HepG2 (cell line): ENCODE results near the gene TNFAIP8L3. TPM values are rescaled to one million over a fixed set of nuclear protein-coding genes. Genes with fewer than 3 reads are reported as not detected.

Source experiments
- ATAC-seq: fragments of 200-7000 bp; cut with Tn5 transposase; 3 replicates; pipeline ENCODE4 v1.9.1; 2020; ENCODE audit warnings: mild to moderate bottlenecking, moderate library complexity
- BruUV-seq: library from RNA; stranded (reverse); fragments of 400-500 nt; replicated peaks from 2 replicates; lab custom pipeline; 2021; lab: Mats Ljungman, UMichigan
- CTCF ChIA-PET: fragments of 300-600 bp; formaldehyde crosslinking; extraction: SDS; loops from one replicate; lab custom pipeline; 2021; ENCODE audit warnings: low total read pairs, inconsistent platforms, low intra/inter-chr PET ratio; lab: Yijun Ruan, JAX
- POLR2A ChIA-PET: fragments of 350-600 bp; sonication (Branson Sonifier 250); formaldehyde crosslinking; loops from one replicate; lab custom pipeline; 2020; ENCODE audit warnings: antibody characterized with exemption, inconsistent platforms; lab: Yijun Ruan, JAX
- DNase-seq: peaks from one replicate; pipeline ENCODE4 v3.0.0-alpha.2; 2015; ENCODE audit warnings: low spot score
- FAIRE-seq: peaks from 3 replicates; lab custom pipeline; 2011; peaks lifted over from hg19 to GRCh38; lab: Jason Lieb, UNC
- H2AFZ ChIP-seq: one replicate; pipeline ENCODE4 v1.6.1; 2011; ENCODE audit warnings: low read length, inconsistent platforms
- H3K27ac ChIP-seq: fragments of 300-600 bp; 3 replicates; pipeline ENCODE4 v1.8.0; 2011; ENCODE audit warnings: mixed run types, mild to moderate bottlenecking, mixed read lengths, low read length, inconsistent platforms; ENCODE audit not compliant: insufficient read depth; ENCODE audit errors: extremely low read length
- H3K27me3 ChIP-seq, 2 experiments: fragments of 200-600 bp in 1 of 2; 2 replicates in 1 of 2; 3 replicates in 1 of 2; pipeline versions ENCODE4 v1.6.0 to v1.8.0; 2011; ENCODE audit warnings: low read length in 2 of 2, mild to moderate bottlenecking in 2 of 2, moderate library complexity in 2 of 2, inconsistent platforms in 1 of 2; ENCODE audit not compliant: insufficient read depth in 2 of 2, control insufficient read depth in 1 of 2
- H3K36me3 ChIP-seq, 2 experiments: fragments of 200-600 bp in 1 of 2; replicated peaks in 1 of 2; 2 replicates in 1 of 2; 3 replicates in 1 of 2; pipeline versions ENCODE4 v1.5.1 to v1.8.0; 2011; ENCODE audit warnings: low read length in 2 of 2, inconsistent platforms in 1 of 2; ENCODE audit not compliant: insufficient read depth in 2 of 2, control insufficient read depth in 1 of 2
- H3K4me1 ChIP-seq: 2 replicates; pipeline ENCODE4 v1.5.1; 2012; ENCODE audit warnings: low read length, inconsistent platforms; ENCODE audit not compliant: insufficient read depth
- H3K4me2 ChIP-seq: 2 replicates; pipeline ENCODE4 v1.6.0; 2011; ENCODE audit warnings: low read depth, low read length, inconsistent platforms
- H3K4me3 ChIP-seq, 3 experiments: fragments of 200-600 bp in 1 of 3; sonication (generic), shearing (Covaris generic) in 1 of 3; replicated peaks in 1 of 3; 2 replicates each; pipeline ENCODE4 v1.5.1; 2011 to 2016; ENCODE audit warnings: low read length in 3 of 3, inconsistent platforms in 2 of 3, low read depth in 2 of 3, mild to moderate bottlenecking in 2 of 3, control low read depth in 1 of 3, mixed read lengths in 1 of 3; ENCODE audit not compliant: insufficient read depth in 1 of 3
- H3K79me2 ChIP-seq: one replicate; pipeline ENCODE4 v1.6.1; 2011; ENCODE audit warnings: low read length, inconsistent platforms; ENCODE audit not compliant: insufficient read depth
- H3K9ac ChIP-seq: 2 replicates; pipeline ENCODE4 v1.6.0; 2011; ENCODE audit warnings: mild to moderate bottlenecking, low read depth, low read length, inconsistent platforms; ENCODE audit not compliant: insufficient read depth
- H3K9me3 ChIP-seq: 2 replicates; pipeline ENCODE4 v1.5.1; 2012; ENCODE audit warnings: mild to moderate bottlenecking, low read length
- H4K20me1 ChIP-seq: 2 replicates; pipeline ENCODE4 v1.6.0; 2011; ENCODE audit warnings: inconsistent platforms, mild to moderate bottlenecking, low read length, moderate library complexity; ENCODE audit not compliant: insufficient read depth
- ATF1 ChIP-seq: IDR thresholded peaks from 2 replicates; pipeline ENCODE4 v1.6.1; 2016; ENCODE audit warnings: mild to moderate bottlenecking, control low read depth
- GFI1 ChIP-seq: sonication (generic); formaldehyde crosslinking; IDR thresholded peaks from 2 replicates; pipeline ENCODE4 v1.5.0; 2020; ENCODE audit warnings: missing genetic modification reagents, mild to moderate bottlenecking, borderline replicate concordance
- GTF3A ChIP-seq: sonication (generic); formaldehyde crosslinking; conservative IDR thresholded peaks from 2 replicates; pipeline ENCODE4 v1.4.0; 2020; ENCODE audit warnings: mild to moderate bottlenecking, missing genetic modification reagents
- HMGA1 ChIP-seq: sonication (generic); formaldehyde crosslinking; conservative IDR thresholded peaks from 2 replicates; pipeline ENCODE4 v1.4.0; 2020; ENCODE audit warnings: missing genetic modification reagents
- IKZF1 ChIP-seq: fragments of 450-650 bp; IDR thresholded peaks from 2 replicates; pipeline ENCODE4 v1.7.1; 2016
- KIAA2018 ChIP-seq: sonication (generic); formaldehyde crosslinking; IDR thresholded peaks from 2 replicates; pipeline ENCODE4 v1.5.0; 2020; ENCODE audit warnings: mild to moderate bottlenecking, missing genetic modification reagents, borderline replicate concordance
- MNT ChIP-seq: fragments of 450-650 bp; IDR thresholded peaks from 2 replicates; pipeline ENCODE4 v1.6.1; 2016
- RFXAP ChIP-seq: sonication (generic); formaldehyde crosslinking; IDR thresholded peaks from 2 replicates; pipeline ENCODE4 v1.4.0; 2020; ENCODE audit warnings: missing genetic modification reagents, borderline replicate concordance
- SETDB1 ChIP-seq: sonication (generic); formaldehyde crosslinking; IDR thresholded peaks from 2 replicates; pipeline ENCODE4 v1.5.1; 2020; ENCODE audit warnings: missing genetic modification reagents, mild to moderate bottlenecking, borderline replicate concordance
- SIX4 ChIP-seq: sonication (generic); formaldehyde crosslinking; IDR thresholded peaks from 2 replicates; pipeline ENCODE4 v1.4.0; 2020; ENCODE audit warnings: missing genetic modification reagents
- SNAPC5 ChIP-seq: sonication (generic); formaldehyde crosslinking; IDR thresholded peaks from 2 replicates; pipeline ENCODE4 v1.8.1; 2023; ENCODE audit warnings: mild to moderate bottlenecking, missing genetic modification reagents, borderline replicate concordance
- TEAD3 ChIP-seq: optimal IDR thresholded peaks from 2 replicates; pipeline ENCODE3; 2016; ENCODE audit warnings: borderline replicate concordance
- ZBTB25 ChIP-seq: IDR thresholded peaks from 2 replicates; pipeline ENCODE4 v1.6.1; 2018; ENCODE audit warnings: missing genetic modification reagents
- ZNF292 ChIP-seq: sonication (generic); formaldehyde crosslinking; IDR thresholded peaks from 2 replicates; pipeline ENCODE4 v1.8.1; 2022; ENCODE audit warnings: mild to moderate bottlenecking, low read depth, missing genetic modification reagents, borderline replicate concordance
- ZNF746 ChIP-seq: sonication (generic); formaldehyde crosslinking; IDR thresholded peaks from 2 replicates; pipeline ENCODE4 v1.8.0; 2022; ENCODE audit warnings: mild to moderate bottlenecking, missing genetic modification reagents
- ZNF816 ChIP-seq: sonication (generic); formaldehyde crosslinking; IDR thresholded peaks from 2 replicates; pipeline ENCODE4 v1.8.0; 2022; ENCODE audit warnings: missing genetic modification reagents, mild to moderate bottlenecking, borderline replicate concordance
- WGBS: methylation state at CpG from one replicate; pipeline ENCODE4 v1.1.6; 2017; ENCODE audit warnings: low lambda C conversion rate; 5-methylcytosine and 5-hydroxymethylcytosine counted together
- in situ Hi-C: cut with HindIII; loops from 2 replicates; pipeline ENCODE4 v1.10.0; 2017; ENCODE audit warnings: low pct_unique_long_range_greater_than_20kb; ENCODE audit not compliant: extremely low pct_ligation_motif_present
- intact Hi-C: fragments of 100-400 bp; cut with micrococcal nuclease; formaldehyde crosslinking; loops from one replicate; pipeline ENCODE4 v1.10.0; 2022; ENCODE audit not compliant: unreplicated experiment
- polyA plus RNA-seq, 8 experiments: library from polyadenylated mRNA; depleted of rRNA in 3 of 8; stranded (reverse) in 7 of 8; unstranded in 1 of 8; fragments of >200 nt; fragmentation: Illumina TruSeq in 4 of 8; extraction: Trizol in 4 of 8; gene quantifications; 2 replicates each; pipeline versions ENCODE4 v1.2.1 to v1.2.3, GENCODE V29; 2011 to 2016; ENCODE audit warnings: low read depth in 4 of 8, missing spikeins in 1 of 8, mixed read lengths in 1 of 8; ENCODE audit not compliant: insufficient read depth in 1 of 8
- total RNA-seq, 5 experiments: library from RNA; depleted of rRNA; stranded (reverse); fragments of >200 nt; fragmentation: Illumina TruSeq; extraction: Trizol; gene quantifications; 2 replicates each; pipeline ENCODE4 v1.2.3, GENCODE V29; 2016; ENCODE audit warnings: low read depth in 1 of 5

TNFAIP8L3 gene
- total and polyA plus RNA-seq, 2 of the 13 experiments (the other 11 are each of a cell fraction or from before 2014, with no cell fraction given), result 0.15 to 4.0 TPM

GRCh38 chr15:51067510-51067909 is 27.2 kb downstream of the TNFAIP8L3 start:
- ChIA-PET POLR2A (no interaction called here), CTCF (no interaction called here)
- H3K79me2 ChIP-seq, result no peaks in the 10 kb centered on the region
- H3K4me2 ChIP-seq, result no peak overlapping the region
- H3K4me1 ChIP-seq, result no peaks in the 10 kb centered on the region
- no peak overlapping the region for H2AFZ ChIP-seq
- intact Hi-C loops, result no loop called here
- BruUV-seq, result no TSS peak
- in situ Hi-C loops, result no loop called here
- H3K27me3 ChIP-seq, result no peaks in the 10 kb centered on the region
- no peaks in the 10 kb centered on the region for H3K9me3 ChIP-seq
- H3K27ac ChIP-seq, result no peak overlapping the region
- H3K36me3 ChIP-seq, result peaks cover 0 to 2% of the 10 kb centered on the region in 2 experiments; a peak in 1 of 5 replicates
- DNase-seq (no peak), ATAC-seq (no peak), FAIRE-seq (no peak)
- no peaks in the 10 kb centered on the region for H4K20me1 ChIP-seq
- no peak overlapping the region for H3K4me3 ChIP-seq
- WGBS, result 96% methylated on average over 3 of the region's 3 CpGs
- H3K9ac ChIP-seq, result no peak overlapping the region
- no peak for TF ChIP-seq GFI1 (CRISPR knock-in tag)
- no peak for TF ChIP-seq ZNF816
- no peak for TF ChIP-seq GTF3A (CRISPR knock-in tag)
- no peak for TF ChIP-seq IKZF1
- TF ChIP-seq SIX4 (CRISPR knock-in tag), result no peak
- TF ChIP-seq ZBTB25, result no peak
- no peak for TF ChIP-seq SNAPC5
- TF ChIP-seq MNT, result no peak
- TF ChIP-seq KIAA2018 (CRISPR knock-in tag), result no peak
- TF ChIP-seq RFXAP (CRISPR knock-in tag), result no peak
- TF ChIP-seq TEAD3, result no peak
- no peak for TF ChIP-seq ZNF746 (CRISPR knock-in tag)
- no peak for TF ChIP-seq HMGA1
- TF ChIP-seq ZNF292 (CRISPR knock-in tag), result no peak
- no peak for TF ChIP-seq SETDB1 (CRISPR knock-in tag)
- no peak for TF ChIP-seq ATF1 (CRISPR knock-in tag)
